H1 (cell line): ENCODE results near the gene GALT.

Experiments
- CHD2 ChIP-seq: IDR thresholded peaks from 2 replicates; pipeline ENCODE4 v1.6.1; 2012; ENCODE audit warnings: low read length, improper control_type of control experiment
- CREB1 ChIP-seq: IDR thresholded peaks from 2 replicates; pipeline ENCODE4 v1.6.1; 2012; ENCODE audit warnings: inconsistent platforms
- EZH2 ChIP-seq: fragments of 200-600 bp; sonication (generic); IDR thresholded peaks from 2 replicates; pipeline ENCODE4 v1.7.1; 2012; ENCODE audit warnings: low read depth, mild to moderate bottlenecking, moderate library complexity, low read length, inconsistent platforms; ENCODE audit not compliant: severe bottlenecking
- FOSL1 ChIP-seq: IDR thresholded peaks from 2 replicates; pipeline ENCODE4 v1.6.1; 2011; ENCODE audit warnings: mild to moderate bottlenecking, low read depth, low read length, moderate library complexity; ENCODE audit not compliant: insufficient read depth
- HDAC2 ChIP-seq, 2 experiments: fragments of 300-600 bp in 1 of 2; sonication (generic) in 1 of 2; IDR thresholded peaks; 2 replicates each; pipeline ENCODE4 v1.6.1; 2011 to 2012; ENCODE audit warnings: low read depth in 2 of 2, low read length in 2 of 2, mild to moderate bottlenecking in 2 of 2, moderate library complexity in 2 of 2, borderline replicate concordance in 1 of 2, inconsistent platforms in 1 of 2
- POLR2A ChIP-seq, 2 experiments: IDR thresholded peaks; 1 replicate in 1 of 2; 2 replicates in 1 of 2; pipeline ENCODE4 v1.6.1; 2011; ENCODE audit warnings: low read depth in 2 of 2, low read length in 2 of 2, mild to moderate bottlenecking in 2 of 2; ENCODE audit errors: control extremely low read depth in 1 of 2
- POLR2AphosphoS5 ChIP-seq: IDR thresholded peaks from 2 replicates; pipeline ENCODE4 v1.6.1; 2011; ENCODE audit warnings: low read depth, low read length
- SIN3A ChIP-seq, 2 experiments: IDR thresholded peaks in 1 of 2; conservative IDR thresholded peaks in 1 of 2; 2 replicates each; pipeline ENCODE4 v1.6.1; 2011 to 2012; ENCODE audit warnings: low read length in 2 of 2, improper control_type of control experiment in 1 of 2, low read depth in 1 of 2, mild to moderate bottlenecking in 1 of 2
- TAF1 ChIP-seq: IDR thresholded peaks from 2 replicates; pipeline ENCODE4 v1.6.1; 2011; ENCODE audit warnings: mild to moderate bottlenecking, low read depth, low read length
- TF ChIP-seq, protein P1 (sequence below), 3 experiments: IDR thresholded peaks; 1 replicate in 2 of 3; 2 replicates in 1 of 3; pipeline versions ENCODE4 v1.5.1 to v1.6.1; 2011; ENCODE audit warnings: low read length in 3 of 3, mild to moderate bottlenecking in 3 of 3, inconsistent platforms in 2 of 3, low read depth in 1 of 3, moderate library complexity in 1 of 3; ENCODE audit not compliant: insufficient read depth in 1 of 3; ENCODE audit errors: control extremely low read depth in 1 of 3
- TF ChIP-seq, protein P2 (sequence below): IDR thresholded peaks from 2 replicates; pipeline ENCODE4 v1.6.1; 2012; ENCODE audit warnings: low read length, inconsistent platforms

DNA sequence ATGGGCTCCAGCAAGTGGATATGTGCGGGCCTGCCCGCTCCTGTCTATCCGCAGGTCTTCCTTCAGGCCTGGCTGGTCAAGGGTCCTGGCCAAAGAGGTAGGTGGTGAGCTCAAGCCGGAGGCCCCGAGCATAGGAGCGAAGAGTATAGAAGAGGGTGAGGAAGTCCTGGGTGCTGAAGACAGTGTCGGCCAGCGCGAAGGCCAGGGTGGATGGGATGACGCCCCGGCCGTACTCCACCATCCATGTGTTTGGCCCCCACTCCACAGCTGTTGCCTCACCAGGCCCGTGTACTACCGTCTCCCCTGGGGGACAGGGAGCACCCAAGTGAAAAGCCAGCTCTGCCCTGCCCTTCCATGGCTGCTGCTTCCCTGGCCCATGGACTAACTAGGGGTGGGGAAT lies 10.9 kb upstream of the GALT start:
- TF ChIP-seq, protein P1, sequence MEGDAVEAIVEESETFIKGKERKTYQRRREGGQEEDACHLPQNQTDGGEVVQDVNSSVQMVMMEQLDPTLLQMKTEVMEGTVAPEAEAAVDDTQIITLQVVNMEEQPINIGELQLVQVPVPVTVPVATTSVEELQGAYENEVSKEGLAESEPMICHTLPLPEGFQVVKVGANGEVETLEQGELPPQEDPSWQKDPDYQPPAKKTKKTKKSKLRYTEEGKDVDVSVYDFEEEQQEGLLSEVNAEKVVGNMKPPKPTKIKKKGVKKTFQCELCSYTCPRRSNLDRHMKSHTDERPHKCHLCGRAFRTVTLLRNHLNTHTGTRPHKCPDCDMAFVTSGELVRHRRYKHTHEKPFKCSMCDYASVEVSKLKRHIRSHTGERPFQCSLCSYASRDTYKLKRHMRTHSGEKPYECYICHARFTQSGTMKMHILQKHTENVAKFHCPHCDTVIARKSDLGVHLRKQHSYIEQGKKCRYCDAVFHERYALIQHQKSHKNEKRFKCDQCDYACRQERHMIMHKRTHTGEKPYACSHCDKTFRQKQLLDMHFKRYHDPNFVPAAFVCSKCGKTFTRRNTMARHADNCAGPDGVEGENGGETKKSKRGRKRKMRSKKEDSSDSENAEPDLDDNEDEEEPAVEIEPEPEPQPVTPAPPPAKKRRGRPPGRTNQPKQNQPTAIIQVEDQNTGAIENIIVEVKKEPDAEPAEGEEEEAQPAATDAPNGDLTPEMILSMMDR (IDR thresholded peaks at IDR 0.05; ENCODE audit: control extremely low read depth in 1 of 3, insufficient read depth in 1 of 3, low read depth in 1 of 3, low read length in 3 of 3), result no peak
- TF ChIP-seq POLR2A (IDR thresholded peaks at IDR 0.05; ENCODE audit: control extremely low read depth in 1 of 2, low read depth in 2 of 2, low read length in 2 of 2) (no peak), HDAC2 (IDR thresholded peaks at IDR 0.05; ENCODE audit: borderline replicate concordance in 1 of 2, low read depth in 2 of 2, low read length in 2 of 2) (no peak), SIN3A (conservative IDR thresholded peaks at IDR 0.05 in 1 of 2, IDR thresholded peaks at IDR 0.05 in 1 of 2; ENCODE audit: low read depth in 1 of 2, low read length in 2 of 2) (no peak), POLR2AphosphoS5 (no peak), CREB1 (no peak), TAF1 (no peak), FOSL1 (no peak), EZH2 (no peak), CHD2 (no peak)
- TF ChIP-seq, protein P2, sequence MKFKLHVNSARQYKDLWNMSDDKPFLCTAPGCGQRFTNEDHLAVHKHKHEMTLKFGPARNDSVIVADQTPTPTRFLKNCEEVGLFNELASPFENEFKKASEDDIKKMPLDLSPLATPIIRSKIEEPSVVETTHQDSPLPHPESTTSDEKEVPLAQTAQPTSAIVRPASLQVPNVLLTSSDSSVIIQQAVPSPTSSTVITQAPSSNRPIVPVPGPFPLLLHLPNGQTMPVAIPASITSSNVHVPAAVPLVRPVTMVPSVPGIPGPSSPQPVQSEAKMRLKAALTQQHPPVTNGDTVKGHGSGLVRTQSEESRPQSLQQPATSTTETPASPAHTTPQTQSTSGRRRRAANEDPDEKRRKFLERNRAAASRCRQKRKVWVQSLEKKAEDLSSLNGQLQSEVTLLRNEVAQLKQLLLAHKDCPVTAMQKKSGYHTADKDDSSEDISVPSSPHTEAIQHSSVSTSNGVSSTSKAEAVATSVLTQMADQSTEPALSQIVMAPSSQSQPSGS, result no peak
